GM19238 (cell line): Measurements from ENCODE around the gene UFD1.

Experiments used
- DNase-seq: peaks from one replicate; pipeline ENCODE4 v3.0.0; 2011; ENCODE audit warnings: low spot score; ENCODE audit not compliant: insufficient read length

The UFD1 gene

DNA sequence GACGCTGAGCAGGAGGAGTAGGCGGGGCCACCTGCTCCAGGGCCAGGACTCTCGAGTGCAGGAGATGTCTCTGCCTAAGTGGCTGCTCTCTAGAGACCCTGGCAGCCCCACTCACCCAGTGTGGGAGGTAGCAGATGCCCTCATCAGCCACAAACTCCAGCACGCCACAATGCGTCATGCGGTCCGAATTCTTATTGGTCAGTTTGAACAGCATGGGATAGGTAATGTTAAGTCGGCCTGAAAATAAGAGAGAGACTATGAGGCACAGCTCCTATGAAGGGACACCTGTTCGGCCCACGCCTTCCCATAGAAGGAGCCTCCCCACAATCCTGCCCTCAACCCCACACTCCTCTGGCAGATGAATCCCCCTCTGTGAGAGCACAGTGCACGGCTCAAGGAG is 7.4 kb downstream of the UFD1 start:
- DNase-seq = no peak

GRCh38 chr22:19470010-19470409 is 9.0 kb downstream of the UFD1 start:
- DNase-seq = no peak

GRCh38 chr22:19469421-19469820 is 9.6 kb downstream of the UFD1 start:
- DNase-seq = no peak

DNA sequence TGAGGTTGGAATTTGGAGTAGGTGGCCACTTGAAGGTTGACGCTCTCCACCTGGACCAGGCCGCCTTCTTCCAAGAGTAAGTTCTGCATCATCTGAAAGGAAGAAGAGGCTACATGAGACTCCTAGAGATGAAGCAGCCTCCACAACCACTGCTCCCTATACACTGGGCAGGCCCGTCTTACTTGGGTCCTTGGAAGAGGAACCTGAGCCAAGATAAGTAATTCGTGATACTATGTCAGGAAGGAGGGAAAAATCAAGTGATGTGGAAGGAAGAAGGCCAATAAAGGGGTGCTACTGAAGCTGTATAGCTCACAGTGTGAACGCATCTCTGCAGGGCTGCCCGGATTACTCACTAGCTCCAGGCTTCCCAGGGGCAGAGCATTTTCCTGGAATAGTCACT is 11.1 kb downstream of the UFD1 start:
- DNase-seq = no peak

- DNase-seq = no peak
Observed at GRCh38 chr22:19466848-19467752, 11.9 kb downstream of the UFD1 start.

DNA sequence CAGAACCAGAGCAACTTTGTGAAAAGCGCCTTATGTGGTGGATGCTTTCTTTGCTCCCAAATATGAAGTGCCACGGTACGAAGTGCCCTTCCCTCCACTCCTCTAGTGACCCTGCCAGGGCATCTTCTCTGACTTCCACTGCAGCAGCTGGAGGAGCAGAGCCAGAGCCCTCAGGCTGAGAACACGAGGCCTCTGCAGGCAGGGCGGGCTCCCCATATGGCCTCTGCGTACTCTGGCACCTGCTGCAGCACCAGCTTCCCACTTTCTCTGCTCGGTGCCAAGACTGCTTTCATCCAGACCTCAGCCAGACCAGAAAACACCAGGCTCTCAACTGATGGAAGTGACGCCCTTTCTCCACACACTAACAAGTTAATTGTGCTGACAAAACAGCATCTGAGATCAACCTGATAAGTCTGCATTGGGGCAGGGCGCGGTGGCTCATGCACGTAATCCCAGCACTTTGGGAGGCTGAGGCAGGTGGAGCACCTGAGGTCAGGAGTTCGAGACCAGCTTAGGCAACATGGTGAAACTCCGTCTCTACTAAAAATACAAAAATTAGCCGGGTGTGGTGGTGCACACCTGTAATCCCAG is 12.8 kb downstream of the UFD1 start:
- no peak for DNase-seq

- no peak for DNase-seq
Observed at GRCh38 chr22:19464975-19465374, 14.0 kb downstream of the UFD1 start.

DNA sequence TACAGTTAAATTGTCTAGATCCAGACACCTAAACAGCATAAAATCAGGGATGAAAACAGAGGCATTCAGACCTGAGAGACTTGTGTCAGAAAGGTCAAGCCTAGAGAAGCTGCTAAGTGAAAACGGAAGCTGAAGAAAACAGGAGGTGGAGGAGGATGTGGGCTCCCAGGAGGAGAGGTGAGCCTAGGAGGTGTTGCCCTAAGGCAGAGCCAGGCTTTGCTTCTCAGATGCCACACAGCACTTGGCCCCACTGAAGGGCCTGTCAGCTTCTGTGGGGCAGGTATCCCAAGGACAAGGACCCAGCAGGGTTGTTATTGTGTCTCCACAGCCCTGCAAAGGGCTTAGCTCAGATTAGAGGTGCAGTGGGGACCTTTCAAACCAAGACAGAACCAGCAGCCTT is 14.4 kb downstream of the UFD1 start:
- DNase-seq = no peak

DNA sequence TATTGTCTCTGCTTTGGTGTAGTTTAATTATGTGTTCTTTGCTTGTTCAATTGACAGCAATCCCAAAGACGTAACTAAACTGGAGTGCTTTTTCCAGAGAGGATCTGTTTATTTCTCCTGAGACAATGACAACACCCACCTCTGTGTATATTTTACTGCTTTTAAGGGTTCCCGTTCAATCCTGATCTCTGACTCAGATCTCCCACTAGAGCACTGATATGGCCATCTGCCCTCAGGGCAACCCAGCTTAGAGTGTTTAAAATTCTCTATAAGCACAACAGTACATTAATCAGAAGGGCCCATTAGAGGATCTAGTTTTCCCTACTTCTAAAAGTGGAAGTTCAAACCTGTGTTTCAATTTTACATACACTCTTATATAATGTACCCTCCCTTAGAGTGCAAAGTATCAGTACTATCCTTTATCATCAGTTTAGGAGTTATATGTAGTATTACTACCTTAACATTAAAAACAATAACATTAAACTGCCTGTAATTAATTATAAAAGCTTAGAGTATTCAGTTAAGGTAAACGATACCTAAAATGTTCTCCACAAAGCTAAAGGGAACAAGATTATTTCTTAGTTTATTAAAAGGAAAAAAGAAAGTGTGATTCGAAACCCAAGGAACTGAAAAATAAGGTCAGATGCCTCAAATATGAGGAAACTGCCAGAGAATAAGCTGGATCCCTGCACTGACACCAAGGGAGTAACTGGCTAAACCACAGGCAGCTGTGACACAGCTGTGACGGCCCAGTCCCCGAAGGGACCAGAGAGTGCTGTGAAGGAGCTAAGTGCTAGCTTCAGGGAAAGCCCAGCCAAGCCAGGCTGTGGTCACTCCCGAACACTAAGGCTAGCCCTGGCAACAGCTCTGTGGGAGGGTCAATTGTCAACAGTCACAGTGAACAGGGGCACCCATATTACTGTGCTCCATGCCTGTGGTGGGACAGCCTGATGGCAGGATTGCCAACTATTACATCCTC is 15.2 kb downstream of the UFD1 start:
- no peak for DNase-seq

DNA sequence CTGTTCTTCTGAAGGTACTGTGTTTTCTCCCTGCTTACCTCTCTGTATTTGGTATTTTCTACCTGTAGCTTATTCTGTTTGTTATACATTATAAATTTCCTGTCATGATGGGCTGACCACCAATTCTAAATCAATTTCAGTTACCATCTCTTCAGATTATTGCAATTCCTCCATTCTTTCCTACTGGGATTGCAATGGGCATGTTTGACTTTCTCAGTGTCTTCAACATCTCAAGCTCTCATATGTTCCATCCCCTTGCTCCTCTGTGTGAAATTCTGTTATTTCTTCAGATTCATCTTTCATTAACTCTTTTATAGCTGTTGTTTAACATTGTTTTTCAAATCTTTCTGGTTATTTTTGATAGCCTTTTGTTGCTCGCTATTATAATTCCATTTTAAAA is 16.0 kb downstream of the UFD1 start:
- no peak for DNase-seq

DNA sequence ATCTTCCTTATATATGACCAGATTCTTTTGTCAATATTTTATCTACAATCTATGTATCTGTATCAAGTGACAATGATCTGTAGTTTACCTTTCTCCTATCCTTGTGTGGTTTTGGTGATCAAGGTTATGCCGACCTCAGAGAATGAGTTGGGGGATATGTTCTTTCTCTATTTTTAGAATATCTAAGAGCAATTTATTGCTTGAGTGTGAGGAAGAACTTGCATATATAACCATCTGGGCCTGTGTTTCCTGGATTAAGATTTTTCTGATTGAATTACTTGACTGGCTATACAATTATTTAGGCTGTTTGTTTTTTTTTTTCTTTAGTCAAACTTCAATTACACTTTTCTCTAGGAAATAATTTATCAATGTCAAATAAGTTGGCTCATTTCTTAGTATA is 17.5 kb downstream of the UFD1 start:
- DNase-seq = no peak

- DNase-seq = no peak
Observed at GRCh38 chr22:19460036-19460435, 19.0 kb downstream of the UFD1 start.

DNA sequence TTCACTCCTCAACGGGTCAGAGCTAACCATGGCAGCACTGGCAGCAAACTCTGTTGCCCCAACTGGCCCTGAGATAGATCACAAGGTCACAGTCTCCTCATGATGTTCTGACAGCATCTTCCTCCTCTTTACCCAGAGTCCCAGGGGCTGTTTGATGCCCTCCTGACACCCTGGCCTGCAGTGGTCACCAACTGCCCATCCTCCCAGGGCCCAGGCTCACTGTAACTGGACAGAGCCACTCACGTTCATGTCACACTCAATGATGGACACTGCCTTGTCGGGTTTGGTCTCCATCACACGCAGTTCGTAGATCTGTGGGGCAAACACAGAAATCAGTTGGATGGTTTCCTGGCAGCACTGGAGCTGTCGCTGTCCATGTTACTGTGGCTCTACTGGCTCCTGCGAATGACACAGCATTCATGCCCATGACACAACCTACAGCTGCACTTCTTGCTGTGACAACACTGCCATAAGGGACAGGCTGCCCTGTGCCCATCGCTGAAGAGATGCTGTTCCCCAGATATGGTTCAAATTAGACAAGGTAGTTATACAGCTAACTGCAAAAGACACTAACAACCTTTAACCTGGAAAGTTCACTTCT is 21.1 kb downstream of the UFD1 start:
- no peak for DNase-seq

DNA sequence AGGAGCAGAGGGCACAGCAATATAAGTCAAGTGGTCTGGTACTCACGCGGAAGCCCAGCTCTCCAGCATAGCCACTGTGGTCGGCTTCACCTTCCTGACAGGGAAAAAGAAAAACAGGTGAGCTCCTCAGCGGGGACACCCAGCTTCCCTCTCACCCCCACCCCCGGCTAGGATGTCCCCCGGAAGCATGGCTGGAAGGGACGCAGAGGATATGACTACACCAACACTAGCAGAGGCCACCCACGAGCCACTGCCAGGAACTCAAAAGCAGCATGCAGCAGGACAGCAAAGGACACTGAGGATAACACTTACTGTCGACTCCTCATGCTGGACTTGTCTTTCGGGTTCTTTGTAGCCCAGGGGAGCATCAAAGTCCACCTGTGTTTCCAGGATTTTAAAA is 22.5 kb downstream of the UFD1 start:
- no peak for DNase-seq

DNA sequence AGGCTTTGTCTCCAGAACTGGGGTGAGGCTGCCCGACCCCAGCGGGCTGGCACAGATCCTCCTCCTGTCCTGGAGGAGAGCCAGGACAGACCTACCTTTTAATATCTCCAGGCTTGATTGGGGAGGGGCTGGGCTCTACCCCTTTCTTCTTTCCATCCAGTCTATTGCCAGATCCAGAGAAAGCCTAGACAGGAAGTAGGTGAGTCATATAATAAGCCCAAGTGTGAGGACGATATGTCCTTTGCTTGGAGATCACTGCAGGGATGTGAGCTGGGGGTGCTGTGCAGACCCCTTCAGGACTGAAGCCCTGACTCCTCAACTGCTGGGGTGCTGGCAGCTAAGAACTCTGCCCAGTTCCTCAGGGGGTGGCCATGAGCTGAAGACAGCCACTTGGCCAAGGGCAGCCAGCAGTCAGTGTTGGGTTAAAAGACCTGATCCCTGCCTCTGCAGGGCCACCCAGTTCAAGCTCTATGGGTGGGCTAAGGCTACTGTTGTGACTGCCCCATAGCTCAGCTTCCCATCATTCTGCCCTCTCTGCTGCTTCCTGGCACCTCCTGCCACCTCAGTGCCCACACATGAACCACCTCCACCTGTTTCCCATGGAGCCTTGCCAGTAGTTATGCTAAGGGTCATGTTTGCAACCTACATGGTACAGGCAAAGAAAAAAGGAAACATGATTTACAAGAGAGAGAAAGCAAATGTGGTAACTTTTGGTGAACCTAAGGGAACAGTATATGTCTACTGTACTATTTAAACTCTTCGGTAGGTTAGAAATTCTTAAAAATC is 23.2 kb downstream of the UFD1 start:
- no peak for DNase-seq

- DNase-seq = no peak
Observed at GRCh38 chr22:19455033-19455432, 24.0 kb downstream of the UFD1 start.

- no peak for DNase-seq
Observed at GRCh38 chr22:19454156-19454555, 24.8 kb downstream of the UFD1 start.

- no peak for DNase-seq
Observed at GRCh38 chr22:19453718-19454117, 25.3 kb downstream of the UFD1 start.

GRCh38 chr22:19451570-19451969 is 27.4 kb downstream of the UFD1 start:
- no peak for DNase-seq

DNA sequence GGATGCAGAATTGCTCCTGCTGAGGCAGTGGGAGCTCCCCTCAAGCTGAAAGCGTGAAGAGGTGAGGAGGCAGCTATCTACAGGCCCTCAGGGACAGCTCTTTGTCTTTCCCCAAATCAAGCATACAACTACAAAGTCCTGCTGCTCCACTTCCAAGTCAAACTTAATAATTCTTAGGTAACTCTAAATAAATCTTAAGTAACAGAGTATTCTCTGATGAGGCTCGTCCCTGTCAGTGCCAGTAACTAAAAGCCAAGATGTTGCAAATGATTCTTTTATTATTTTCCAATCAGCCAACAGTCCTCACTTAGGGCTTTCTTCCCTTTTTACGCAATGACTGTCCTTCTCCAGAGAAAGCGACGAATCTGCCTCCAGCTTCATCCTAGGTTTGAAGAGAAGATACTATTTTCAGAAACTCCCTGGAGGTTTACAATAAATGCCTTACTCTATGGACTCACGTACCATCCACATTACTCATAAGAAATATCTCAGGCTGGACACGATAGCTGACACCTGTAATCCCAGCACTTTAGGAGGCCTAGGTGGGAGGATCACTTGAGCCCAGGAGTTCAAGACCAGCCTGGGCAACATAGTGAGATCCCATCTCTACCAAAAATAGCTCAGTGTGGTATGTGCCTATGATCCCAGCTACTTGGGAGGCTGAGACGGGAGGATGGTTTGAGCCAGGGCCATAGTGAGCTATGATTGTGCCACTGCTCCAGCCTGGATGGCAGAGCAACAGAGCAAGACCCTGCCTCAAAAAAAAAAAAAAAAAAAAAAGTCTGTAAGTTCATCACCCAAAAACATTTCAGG is 28.4 kb downstream of the UFD1 start:
- no peak for DNase-seq
